HG03378 (cell line): ENCODE results near the gene EFNA2.

ENCODE experiments used
- ATAC-seq: cut with Tn5 transposase; IDR thresholded peaks from one replicate; pipeline ENCODE4 v1.9.1; 2021; ENCODE audit warnings: mild to moderate bottlenecking, moderate library complexity; ENCODE audit not compliant: unreplicated experiment

Gene EFNA2

DNA sequence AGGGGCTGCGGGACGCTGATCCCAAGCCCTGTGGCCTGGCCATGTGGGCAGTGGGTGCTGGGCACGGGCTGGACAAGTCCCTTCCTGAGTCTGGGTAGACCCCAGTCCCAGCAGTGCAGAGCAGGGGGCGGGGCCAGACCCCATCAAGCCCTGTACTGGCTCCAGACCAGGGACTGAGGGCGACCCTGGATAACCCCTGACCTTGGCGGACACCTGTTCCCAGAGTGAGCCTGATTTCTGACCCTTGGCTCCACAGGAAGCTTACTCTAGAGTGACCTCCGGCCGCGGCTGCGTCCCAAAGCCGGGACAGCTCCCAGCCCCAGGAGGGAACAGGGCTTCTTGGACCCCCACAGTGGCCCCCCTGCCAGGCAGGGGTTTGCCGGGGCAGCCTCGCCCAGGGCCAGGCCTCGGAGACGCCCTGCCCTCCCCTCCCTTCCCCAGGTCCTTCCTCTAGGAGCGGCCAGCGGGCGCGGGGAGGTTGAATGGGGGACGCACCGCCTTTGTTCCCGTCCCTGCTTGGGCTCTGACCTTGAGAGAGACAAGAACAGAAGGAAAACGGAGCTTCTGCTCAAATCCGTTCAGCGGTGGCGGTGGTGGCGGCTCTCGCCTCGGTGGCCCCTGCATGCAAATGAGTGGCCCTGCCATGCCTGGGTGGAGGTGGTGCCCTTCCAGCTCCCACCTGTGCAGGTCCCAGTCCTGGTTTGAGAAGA is 2.3 kb upstream of the EFNA2 start:
- no peak for ATAC-seq

GRCh38 chr19:1283917-1284292 is 1.8 kb upstream of the EFNA2 start:
- ATAC-seq: no peak

DNA sequence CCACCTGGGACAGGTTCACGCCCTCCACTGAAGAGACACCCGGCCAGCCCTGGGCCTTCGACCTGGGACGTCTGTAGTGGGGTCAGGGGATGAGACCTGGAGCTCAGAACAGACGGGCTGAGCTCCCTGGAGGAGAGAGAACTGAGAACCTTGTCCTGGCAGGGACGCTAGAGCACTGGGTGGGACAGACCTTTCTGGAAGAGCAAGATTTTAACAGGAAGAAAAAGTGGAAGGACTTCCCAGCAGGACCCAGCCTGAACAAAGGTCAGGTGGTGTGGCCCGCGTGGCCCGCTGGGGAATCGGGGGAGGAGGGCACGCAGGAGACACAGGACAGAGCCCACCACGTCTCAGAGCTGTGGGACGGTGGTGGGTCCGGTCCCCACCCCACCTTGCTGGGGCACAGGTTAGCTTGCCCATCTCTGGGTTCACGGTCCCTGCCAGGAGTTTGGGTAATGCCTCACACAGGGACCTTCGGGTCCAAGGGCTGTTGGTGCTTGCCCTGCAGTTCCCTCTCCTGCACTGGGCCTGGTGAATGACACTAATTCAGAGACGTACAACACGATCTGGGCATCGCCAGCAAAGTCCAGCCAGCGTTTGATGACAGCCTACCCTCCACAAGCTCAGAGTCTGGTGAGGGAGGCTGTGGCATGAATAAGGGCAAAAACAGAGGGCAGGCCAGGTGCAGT is 1.2 kb upstream of the EFNA2 start:
- ATAC-seq: no peak

DNA sequence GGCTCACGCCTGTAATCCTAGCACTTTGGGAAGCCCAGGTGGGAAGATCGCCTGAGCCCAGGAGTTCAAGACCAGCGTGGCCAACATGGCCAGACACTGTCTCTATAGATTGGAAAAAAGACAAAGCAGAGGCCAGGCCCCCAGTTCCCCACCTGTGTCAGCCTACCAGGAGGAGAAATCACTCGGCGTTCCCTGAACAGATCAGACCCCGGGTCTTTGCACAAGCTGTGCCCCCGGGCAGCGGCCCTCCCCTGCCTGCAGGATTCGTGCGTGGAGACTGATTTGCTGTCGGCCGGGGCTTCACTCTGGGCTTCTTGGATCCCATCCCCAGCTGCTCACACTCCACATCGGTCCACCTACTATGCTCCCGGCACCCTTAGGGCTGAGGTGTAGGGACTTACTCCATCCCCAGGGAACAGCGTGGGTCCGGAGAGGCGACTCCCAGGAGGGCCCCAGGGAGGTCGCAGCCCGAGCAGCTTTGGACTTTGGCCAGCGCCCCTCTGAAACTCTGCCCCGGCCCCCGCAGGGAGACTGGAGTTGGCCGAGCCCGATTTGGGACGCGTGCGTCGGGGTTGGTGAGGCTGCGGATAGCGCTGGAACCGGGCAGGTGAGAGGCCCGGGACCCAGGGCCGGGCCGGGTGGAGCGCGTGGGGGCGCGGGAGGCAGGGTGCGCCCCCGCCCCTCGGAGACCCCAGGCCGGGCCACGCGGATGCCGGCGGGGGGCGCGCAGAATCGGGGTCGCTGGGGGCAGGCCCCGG is 515 bp upstream of the EFNA2 start:
- ATAC-seq: no peak

- ATAC-seq: no peak
These were observed 1.0 kb downstream of the EFNA2 start for GRCh38 chr19:1286487-1287353.

- no peak for ATAC-seq
These were observed 1.9 kb downstream of the EFNA2 start for GRCh38 chr19:1287354-1288225.

GRCh38 chr19:1288226-1288612 is 2.5 kb downstream of the EFNA2 start:
- no peak for ATAC-seq

DNA sequence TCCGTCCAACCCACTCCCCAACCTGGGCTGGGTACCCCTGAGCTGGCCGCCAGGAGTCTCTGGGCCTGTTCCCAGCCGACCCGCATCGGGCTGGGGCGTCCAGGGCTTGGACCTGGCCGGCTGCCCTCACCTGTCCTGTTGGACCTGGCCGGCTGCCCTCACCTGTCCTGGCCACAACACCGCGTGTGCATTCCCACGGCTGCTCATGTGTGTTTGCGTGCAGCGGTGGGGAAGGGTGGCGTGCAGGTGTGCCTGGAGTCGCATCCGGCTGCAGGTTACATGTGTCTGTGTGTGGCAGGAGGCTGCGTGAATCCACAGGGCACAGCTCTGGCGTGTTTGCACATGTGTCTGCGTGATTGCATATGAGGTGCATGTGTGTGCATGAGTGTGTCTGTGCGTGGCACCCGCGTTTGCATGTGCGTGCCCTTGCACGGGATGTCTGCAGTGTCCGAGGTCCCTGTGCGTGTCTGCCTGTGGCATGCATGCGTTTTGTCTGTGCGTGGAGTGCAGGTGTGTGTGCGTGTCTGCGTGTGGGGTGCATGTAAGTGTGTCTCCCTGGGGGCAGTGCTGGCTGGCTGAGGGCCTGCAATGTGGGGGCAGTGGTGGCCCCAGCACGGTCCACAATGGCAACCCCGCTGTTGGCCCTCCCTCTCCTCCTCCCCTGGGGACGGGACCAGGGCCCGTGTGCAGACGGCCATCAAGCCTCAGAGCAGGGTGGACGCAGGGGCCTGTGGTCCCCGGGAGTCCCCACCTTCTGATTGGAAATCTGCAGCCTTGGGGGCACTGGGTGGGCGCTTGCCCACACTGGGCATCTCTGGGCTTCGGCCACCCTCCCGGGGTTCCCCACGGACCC is 3.4 kb downstream of the EFNA2 start:
- no peak for ATAC-seq

GRCh38 chr19:1289686-1290025 is 4.0 kb downstream of the EFNA2 start:
- no peak for ATAC-seq

GRCh38 chr19:1290196-1290702 is 4.6 kb downstream of the EFNA2 start:
- no peak for ATAC-seq

DNA sequence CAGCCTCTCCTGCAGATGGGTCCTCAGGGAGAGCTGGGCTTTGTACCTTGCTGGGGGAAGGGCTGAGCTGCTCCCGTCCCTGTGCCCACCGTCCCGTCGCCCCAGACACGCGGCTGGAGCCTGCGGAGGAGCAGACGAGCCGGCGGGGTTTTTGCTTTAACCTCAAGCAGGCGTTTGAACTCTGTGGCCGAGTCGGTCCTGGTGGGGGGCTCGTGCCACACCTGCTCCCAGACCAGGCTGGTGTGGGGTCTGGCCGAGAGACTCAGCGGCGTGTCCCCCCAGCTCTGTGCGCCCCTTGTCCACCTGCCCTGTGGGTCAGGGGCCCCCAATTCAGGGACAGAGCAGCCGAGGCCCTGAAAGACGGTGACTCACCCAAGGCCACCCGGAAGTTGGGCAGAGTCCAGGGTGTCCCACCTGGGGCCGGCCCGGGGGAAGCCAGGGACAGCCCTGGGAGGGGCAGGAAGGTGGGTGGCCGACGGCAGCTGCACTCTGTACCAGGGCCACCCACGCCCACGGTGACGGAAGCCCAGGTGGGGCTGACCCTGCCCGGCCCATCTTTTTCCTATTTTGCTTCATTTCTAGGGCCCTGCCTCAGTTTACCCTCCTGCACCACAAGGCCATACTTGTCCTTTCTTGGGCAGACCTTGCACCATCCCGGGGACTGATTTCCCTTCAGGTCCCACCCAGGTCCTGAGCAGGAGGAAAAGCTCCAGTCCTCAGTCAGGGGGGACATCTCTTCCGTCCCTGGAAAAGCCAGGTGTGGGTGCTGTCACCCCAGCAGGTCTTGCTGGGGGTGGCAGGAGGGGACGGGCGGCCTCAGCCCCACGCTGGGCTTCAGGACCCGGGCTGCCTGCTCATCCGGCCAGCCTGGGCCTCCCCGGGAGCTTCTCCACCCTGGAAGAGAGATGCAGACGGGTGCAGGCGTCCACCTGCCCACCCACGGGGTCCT is 5.3 kb downstream of the EFNA2 start:
- no peak for ATAC-seq

GRCh38 chr19:1291761-1292418 is 6.2 kb downstream of the EFNA2 start:
- ATAC-seq: no peak

DNA sequence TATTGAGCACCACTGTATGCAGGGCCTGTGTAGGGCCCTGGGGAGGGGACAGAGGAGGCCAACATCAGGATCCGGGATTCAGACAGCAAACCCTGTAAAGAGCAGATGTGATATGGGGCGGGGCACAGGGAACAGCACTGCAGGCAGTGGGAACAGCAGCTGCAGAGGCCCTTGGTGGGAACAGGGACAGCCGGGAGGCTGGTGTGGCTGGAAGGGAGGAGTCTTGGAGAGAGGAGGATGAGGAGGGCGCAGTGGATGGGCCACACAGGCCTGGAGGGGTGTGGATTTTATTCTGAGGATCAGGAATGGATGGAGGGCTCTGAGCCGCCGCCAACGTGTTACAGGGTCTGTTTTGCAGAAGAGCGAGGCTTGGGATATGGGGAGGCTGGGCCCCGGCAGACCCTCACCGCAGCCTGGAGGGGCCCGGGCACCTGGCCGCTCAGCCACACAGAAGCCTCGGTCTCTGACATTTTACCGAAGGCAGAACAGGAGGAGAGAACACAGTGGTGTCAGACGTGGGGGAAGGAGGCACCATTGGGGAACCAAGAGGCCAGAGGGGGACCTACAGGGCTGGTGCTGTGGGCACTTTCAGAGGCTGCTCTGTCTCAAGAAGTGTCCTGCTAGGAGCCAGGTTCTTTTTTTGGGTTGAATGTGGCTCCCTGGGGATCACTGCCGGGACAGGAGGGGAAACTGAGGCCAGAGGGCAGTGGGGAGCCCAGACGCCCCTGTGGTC is 6.9 kb downstream of the EFNA2 start:
- ATAC-seq: no peak

- ATAC-seq: no peak
These were observed 8.3 kb downstream of the EFNA2 start for GRCh38 chr19:1293782-1294604.

GRCh38 chr19:1294688-1295087 is 9.0 kb downstream of the EFNA2 start:
- ATAC-seq: no peak
